Stomach smooth muscle (tissue), 2 donors: Measurements from ENCODE around the gene SH3YL1.

ENCODE experiments used
- H3K27ac ChIP-seq: one replicate; pipeline ENCODE4 v1.7.0; 2013; ENCODE audit warnings: mild to moderate bottlenecking, low read length, inconsistent platforms
- H3K27me3 ChIP-seq, 2 donors: one replicate each; pipeline ENCODE4 v1.7.0; 2013; ENCODE audit warnings: low read length in 2 of 2; ENCODE audit not compliant: insufficient read depth in 2 of 2, control insufficient read depth in 1 of 2
- H3K36me3 ChIP-seq, 2 donors: one replicate each; pipeline ENCODE4 v1.7.0; 2013; ENCODE audit warnings: low read length in 2 of 2; ENCODE audit not compliant: control insufficient read depth in 2 of 2, insufficient read depth in 2 of 2
- H3K4me1 ChIP-seq: one replicate; pipeline ENCODE4 v1.7.0; 2013; ENCODE audit warnings: low read length; ENCODE audit not compliant: control insufficient read depth, insufficient read depth
- H3K4me3 ChIP-seq, 2 donors: one replicate each; pipeline ENCODE4 v1.7.0; 2013; ENCODE audit warnings: low read length in 2 of 2
- H3K9ac ChIP-seq, 2 donors: one replicate each; pipeline ENCODE4 v1.7.0; 2013; ENCODE audit warnings: low read length in 2 of 2, mild to moderate bottlenecking in 1 of 2
- H3K9me3 ChIP-seq, 2 donors: one replicate each; pipeline ENCODE4 v1.7.0; 2013; ENCODE audit warnings: low read length in 2 of 2; ENCODE audit not compliant: control insufficient read depth in 2 of 2
- donor health status: healthy.
- donor health status: Pancreatic carcinoma.

Gene SH3YL1

DNA sequence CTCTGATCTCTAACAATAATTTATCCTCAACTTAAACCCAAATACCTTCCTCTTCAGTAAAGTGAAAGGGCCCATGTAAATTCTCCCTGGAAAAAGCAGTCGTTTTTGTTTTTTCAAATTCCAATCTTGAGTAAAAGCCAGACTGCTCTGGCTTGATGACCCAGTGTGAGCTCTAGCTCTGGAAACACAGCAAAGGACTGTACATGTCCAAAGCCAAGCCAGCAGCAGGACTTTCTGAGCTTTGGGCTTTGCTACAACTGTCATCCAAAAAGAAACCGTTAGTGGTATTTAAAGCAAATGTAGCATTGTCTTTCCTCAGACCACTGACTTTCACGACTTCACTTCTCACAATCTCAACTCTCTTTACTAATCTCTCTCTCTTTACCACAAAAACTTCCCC lies 25.4 kb downstream of the SH3YL1 start:
- no peak overlapping the region for H3K9ac ChIP-seq
- H3K27me3 ChIP-seq, result no peaks in the 10 kb centered on the region
- no peak overlapping the region for H3K4me3 ChIP-seq
- peaks cover 13 to 16% of the 10 kb centered on the region in 2 donors for H3K36me3 ChIP-seq
- H3K4me1 ChIP-seq, result no peaks in the 10 kb centered on the region
- no peaks in the 10 kb centered on the region for H3K9me3 ChIP-seq
- H3K27ac ChIP-seq, result no peak overlapping the region

DNA sequence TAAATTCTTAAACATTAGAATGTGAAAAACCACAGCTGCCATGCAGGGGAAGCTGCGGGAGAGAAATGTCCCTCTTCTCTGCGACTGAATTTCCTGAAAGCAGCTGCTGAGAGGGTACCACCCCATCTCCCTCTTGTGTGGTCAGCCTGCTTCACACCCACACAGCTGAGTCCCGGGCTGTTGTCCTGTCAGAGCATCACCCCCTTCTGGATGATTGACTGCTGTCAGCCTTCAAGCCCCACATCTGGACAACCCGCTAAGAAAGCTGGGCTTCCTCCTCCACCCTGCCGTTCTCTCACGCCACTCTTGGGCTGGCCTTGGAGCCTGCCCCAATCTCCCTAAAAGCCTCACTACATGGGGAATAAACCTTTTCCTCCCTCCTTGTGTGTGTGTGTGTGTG lies 26.0 kb downstream of the SH3YL1 start:
- H3K36me3 ChIP-seq, result peaks cover 9 to 13% of the 10 kb centered on the region in 2 donors
- H3K27ac ChIP-seq, result no peak overlapping the region
- H3K4me1 ChIP-seq, result no peaks in the 10 kb centered on the region
- H3K4me3 ChIP-seq, result no peak overlapping the region
- no peaks in the 10 kb centered on the region for H3K9me3 ChIP-seq
- no peak overlapping the region for H3K9ac ChIP-seq
- no peaks in the 10 kb centered on the region for H3K27me3 ChIP-seq

DNA sequence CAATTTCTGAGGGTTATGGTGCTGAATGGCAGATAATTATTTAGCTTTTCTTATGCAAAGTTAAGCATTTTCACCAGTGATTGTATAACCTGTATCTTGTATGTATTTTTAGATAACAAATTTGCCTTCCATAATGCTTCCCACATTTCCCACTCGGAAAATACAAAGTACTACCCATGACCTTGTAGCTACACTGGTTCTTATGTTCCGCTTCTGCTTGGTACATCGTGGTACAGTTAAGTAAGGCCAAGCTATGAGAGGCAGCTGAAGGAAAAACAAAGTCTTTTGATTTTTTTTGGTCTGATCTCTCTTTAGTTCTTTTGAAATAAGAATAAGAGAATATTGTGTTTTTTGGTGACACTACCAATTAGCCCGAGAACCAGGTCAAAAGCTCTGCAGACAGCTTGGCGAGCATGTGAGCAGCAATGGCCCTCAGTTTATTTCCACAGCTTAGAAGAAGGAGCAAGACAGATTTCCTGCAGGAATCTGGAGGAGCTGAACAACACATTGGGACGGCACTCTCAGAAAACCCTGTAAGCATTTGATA lies 26.8 kb downstream of the SH3YL1 start:
- Histone ChIP-seq H3K36me3 (peaks cover 9 to 12% of the 10 kb centered on the region in 2 donors), H3K9me3 (no peaks in the 10 kb centered on the region), H3K9ac (no peak overlapping the region), H3K4me1 (no peaks in the 10 kb centered on the region), H3K4me3 (no peak overlapping the region), H3K27me3 (no peaks in the 10 kb centered on the region), H3K27ac (no peak overlapping the region)

DNA sequence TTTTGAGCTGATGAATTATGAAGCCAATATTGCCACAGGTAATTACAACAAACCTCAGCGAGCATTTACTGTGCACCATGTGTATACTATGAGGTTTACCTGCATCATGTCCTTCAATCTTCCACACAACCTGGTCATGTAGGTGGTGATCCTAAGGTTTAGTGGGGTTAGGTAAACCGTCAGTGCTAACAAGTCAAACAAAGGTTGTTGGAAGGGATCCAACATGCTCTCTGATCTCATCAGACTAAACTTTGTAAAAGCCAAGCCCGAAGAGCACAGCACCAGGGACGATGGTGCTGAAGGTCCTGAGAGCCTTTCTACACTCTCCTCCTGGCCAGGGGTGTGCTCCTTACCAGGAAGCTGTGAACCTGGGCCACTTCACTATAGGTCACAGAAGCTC lies 29.4 kb downstream of the SH3YL1 start:
- peaks cover 6 to 14% of the 10 kb centered on the region in 2 donors for H3K36me3 ChIP-seq
- no peaks in the 10 kb centered on the region for H3K9me3 ChIP-seq
- H3K9ac ChIP-seq, result no peak overlapping the region
- H3K4me3 ChIP-seq, result no peak overlapping the region
- H3K27me3 ChIP-seq, result no peaks in the 10 kb centered on the region
- H3K27ac ChIP-seq, result no peak overlapping the region
- no peaks in the 10 kb centered on the region for H3K4me1 ChIP-seq

DNA sequence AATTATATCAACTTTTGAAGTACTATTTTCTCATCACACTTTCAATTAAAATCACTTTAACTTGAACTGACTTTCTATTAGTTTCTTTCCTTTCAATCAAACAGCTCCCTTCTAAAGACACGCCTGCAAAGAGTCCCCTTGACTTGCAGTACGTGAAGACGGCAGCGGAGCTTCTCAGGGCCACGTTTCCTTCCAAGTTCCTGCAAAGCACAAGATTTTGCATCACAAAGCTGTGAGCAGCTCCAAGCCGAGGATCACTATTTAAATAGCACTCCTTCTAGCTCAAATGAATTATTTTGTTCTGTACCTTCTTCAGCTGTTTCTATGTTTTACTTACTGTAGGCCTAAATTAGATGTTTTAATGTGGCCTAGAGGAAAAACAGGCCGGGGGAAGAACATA lies 30.8 kb downstream of the SH3YL1 start:
- no peak overlapping the region for H3K9ac ChIP-seq
- no peaks in the 10 kb centered on the region for H3K4me1 ChIP-seq
- H3K36me3 ChIP-seq, result peaks cover 12% of the 10 kb centered on the region in 2 donors
- H3K27me3 ChIP-seq, result no peaks in the 10 kb centered on the region
- no peak overlapping the region for H3K27ac ChIP-seq
- H3K4me3 ChIP-seq, result no peak overlapping the region
- H3K9me3 ChIP-seq, result no peaks in the 10 kb centered on the region

DNA sequence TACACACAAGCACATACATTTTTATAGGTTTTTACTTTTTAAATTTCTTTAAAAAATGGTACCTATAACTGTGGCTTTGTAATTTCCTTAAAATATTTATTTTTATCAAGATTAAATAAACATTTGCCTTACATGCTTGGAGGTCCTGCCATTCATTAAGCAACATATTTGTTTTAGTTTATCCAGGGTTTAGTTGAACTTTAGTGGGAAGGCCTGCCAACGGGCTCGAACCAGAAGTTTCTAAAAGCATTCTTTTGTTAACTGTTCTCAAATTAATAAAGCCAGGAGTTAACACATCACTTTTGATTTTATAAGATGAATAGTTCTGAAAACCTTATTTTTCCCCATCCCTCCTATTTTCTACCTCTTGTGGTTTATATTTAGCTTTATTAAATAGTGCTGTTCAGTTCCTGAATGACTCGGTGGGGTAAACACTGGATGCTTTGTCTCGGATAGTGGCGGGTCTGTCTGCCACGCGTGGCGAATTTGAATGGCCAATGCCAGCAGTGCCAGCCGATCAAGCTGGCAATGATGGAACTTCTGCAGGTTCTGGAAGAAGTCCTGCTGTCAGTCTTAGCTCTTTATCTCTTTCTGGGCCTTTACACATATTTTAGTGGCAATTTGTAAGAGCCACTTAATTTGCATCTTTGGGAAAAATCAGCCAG lies 32.2 kb downstream of the SH3YL1 start:
- Histone ChIP-seq H3K27ac (no peak overlapping the region), H3K36me3 (peaks cover 16 to 17% of the 10 kb centered on the region in 2 donors), H3K9me3 (no peaks in the 10 kb centered on the region), H3K4me3 (no peak overlapping the region), H3K9ac (no peak overlapping the region), H3K27me3 (no peaks in the 10 kb centered on the region), H3K4me1 (no peaks in the 10 kb centered on the region)

DNA sequence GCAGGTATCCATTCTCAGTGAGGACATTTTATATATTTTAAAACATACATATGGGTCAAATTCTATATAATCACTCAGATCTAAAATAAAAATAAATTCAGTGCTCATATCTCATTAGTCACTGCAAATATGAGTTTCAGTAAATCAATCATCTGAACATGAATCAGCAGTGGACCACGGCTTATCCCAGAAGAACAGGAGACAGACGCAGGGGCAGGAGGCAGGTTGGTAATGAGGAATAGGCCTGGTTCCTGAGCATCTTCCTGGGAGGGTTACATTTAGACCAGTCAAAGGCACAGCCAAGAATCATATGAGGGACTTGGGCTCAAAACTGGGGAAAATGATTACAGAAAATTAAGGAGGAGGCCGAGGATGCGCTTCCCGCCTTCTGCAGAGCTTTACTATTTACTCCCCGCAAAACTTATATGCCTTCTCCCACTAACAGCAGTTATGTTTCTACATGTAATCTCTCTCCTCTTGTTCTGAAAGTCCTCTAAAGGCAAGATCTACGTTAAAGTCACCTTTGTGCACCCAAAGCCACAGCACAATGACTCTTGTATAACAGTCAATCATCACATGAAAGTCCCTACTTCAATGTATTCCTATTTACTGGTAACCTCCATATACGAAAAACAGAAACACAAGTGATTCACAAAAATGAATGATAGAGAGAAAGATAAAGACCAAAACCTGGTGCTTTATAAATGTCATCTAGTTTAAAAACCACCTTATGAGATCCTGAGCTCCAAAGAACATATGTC lies 35.1 kb downstream of the SH3YL1 start:
- Histone ChIP-seq H3K9ac (no peak overlapping the region), H3K9me3 (no peaks in the 10 kb centered on the region), H3K36me3 (peaks cover 17 to 18% of the 10 kb centered on the region in 2 donors), H3K27ac (no peak overlapping the region), H3K4me3 (no peak overlapping the region), H3K27me3 (no peaks in the 10 kb centered on the region), H3K4me1 (no peaks in the 10 kb centered on the region)

DNA sequence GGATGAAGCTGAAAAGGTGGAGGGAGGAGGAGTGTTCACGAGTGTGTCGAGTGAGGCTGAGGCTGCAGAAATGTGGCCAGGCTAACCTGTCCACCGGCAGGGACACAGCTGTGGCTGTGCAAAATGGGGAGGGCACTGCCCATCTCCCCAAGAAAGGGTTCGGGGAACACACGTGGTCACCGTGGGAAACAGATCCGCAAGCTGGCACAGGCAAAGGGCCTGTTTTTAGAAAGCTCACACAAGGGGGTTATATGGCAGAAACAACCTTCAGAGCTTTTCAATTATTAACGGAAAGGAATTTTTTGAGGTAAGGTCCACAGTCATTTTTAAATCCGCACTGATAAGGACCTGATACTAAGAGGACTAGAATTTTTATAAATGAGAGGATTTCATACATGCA lies 35.7 kb downstream of the SH3YL1 start:
- H3K36me3 ChIP-seq, result peaks cover 19 to 23% of the 10 kb centered on the region in 2 donors
- H3K4me3 ChIP-seq, result no peak overlapping the region
- no peak overlapping the region for H3K27ac ChIP-seq
- H3K9ac ChIP-seq, result no peak overlapping the region
- H3K4me1 ChIP-seq, result no peaks in the 10 kb centered on the region
- no peaks in the 10 kb centered on the region for H3K27me3 ChIP-seq
- H3K9me3 ChIP-seq, result no peaks in the 10 kb centered on the region

DNA sequence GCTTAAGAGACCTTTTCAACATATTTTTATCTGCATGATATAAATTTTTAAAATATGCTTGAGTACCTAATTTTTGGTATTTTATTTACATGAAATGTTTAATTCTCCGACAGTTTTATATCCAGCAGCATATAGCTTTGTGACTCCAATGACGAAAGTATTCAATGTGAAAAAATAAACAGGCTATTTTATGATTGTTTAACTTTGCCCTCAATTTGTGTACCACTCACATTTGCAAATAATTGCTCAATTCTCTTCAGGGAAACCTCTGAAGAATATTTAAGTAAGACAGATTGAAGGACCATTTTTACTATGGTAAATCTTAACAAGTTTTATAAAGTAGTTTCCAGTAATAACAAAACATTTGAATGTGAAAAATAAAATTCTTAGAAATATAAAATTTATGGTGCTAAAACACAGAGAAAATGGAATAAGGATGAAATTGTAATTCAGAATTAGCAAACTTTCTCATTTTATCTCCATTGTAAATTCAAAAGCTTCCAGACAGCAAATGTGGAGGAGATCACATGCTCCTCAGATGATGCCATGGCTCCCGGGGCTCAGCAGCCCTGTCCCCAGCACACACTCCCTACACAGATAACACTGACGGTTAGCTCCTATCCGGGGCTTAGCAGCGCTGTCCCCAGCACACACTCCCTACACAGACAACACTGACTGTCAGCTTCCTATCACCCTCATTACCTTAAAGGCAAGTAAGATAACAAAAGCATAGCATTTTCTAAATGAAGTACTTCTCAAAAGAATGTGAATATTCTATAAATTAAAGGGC lies 39.7 kb downstream of the SH3YL1 start:
- H3K27ac ChIP-seq, result no peak overlapping the region
- peaks cover 25 to 29% of the 10 kb centered on the region in 2 donors for H3K36me3 ChIP-seq
- H3K4me3 ChIP-seq, result no peak overlapping the region
- H3K27me3 ChIP-seq, result no peaks in the 10 kb centered on the region
- no peaks in the 10 kb centered on the region for H3K9me3 ChIP-seq
- H3K9ac ChIP-seq, result no peak overlapping the region
- H3K4me1 ChIP-seq, result no peaks in the 10 kb centered on the region

DNA sequence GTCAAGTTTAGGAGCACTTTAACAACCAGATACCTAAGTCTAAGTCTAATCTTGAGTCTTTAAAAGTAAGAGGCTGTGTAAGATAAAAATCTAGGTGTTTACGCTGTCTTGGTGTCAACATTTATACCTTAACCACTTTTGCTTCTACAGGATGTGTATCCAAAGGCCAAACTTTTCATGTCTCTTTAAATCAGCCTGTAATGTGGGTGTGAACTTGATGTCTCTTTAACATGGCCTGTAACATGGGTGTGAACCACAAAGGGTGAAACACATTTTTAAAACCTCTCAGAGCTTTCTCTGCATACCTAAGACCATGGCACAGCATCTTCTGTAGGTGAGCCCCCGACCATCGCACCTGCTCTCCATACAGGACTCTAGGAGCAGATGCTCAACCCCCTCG lies 40.4 kb downstream of the SH3YL1 start:
- peaks cover 19 to 31% of the 10 kb centered on the region in 2 donors for H3K36me3 ChIP-seq
- H3K4me1 ChIP-seq, result no peaks in the 10 kb centered on the region

More for the DNA sequence above, 40.4 kb downstream of the SH3YL1 start:
- Histone ChIP-seq H3K27me3 (no peaks in the 10 kb centered on the region), H3K9ac (no peak overlapping the region), H3K27ac (no peak overlapping the region), H3K9me3 (no peaks in the 10 kb centered on the region), H3K4me3 (no peak overlapping the region)
